ENCODE results near the gene GOLGA8S.
"Not testable (repeated sequence)": the region's sequence is repeated elsewhere in the genome, so short reads cannot be mapped to it uniquely, and the experiment has no call there.

GOLGA8S gene

GRCh38 chr15:23395030-23395692, 40.6 kb downstream of the GOLGA8S start:
- in situ Hi-C loops (cut with HindIII; ENCODE audit: low pct_ligation_motif_present, low pct_unique_long_range_greater_than_20kb, low sequenced_read_pairs), result no loop called here
- DNase-seq, result peak; percentile 52

GRCh38 chr15:23395832-23396231, 41.3 kb downstream of the GOLGA8S start:
- DNase-seq, result no peak
- in situ Hi-C loops (cut with HindIII; ENCODE audit: low pct_ligation_motif_present, low pct_unique_long_range_greater_than_20kb, low sequenced_read_pairs), result no loop called here

GRCh38 chr15:23397779-23398178, 43.2 kb downstream of the GOLGA8S start:
- in situ Hi-C loops (cut with HindIII; ENCODE audit: low pct_ligation_motif_present, low pct_unique_long_range_greater_than_20kb, low sequenced_read_pairs), result no loop called here
- DNase-seq, result no peak

- DNase-seq; in situ Hi-C loops (cut with HindIII; ENCODE audit: low pct_ligation_motif_present, low pct_unique_long_range_greater_than_20kb, low sequenced_read_pairs): not testable (repeated sequence)
Observed at GRCh38 chr15:23398357-23398756, 43.8 kb downstream of the GOLGA8S start.

GRCh38 chr15:23399207-23399606, 44.7 kb downstream of the GOLGA8S start:
- in situ Hi-C loops (cut with HindIII; ENCODE audit: low pct_ligation_motif_present, low pct_unique_long_range_greater_than_20kb, low sequenced_read_pairs); DNase-seq: not testable (repeated sequence)

GRCh38 chr15:23401627-23402026, 47.1 kb downstream of the GOLGA8S start:
- DNase-seq, result no peak
- in situ Hi-C loops (cut with HindIII; ENCODE audit: low pct_ligation_motif_present, low pct_unique_long_range_greater_than_20kb, low sequenced_read_pairs), result no loop called here

- no peak for DNase-seq
Observed at GRCh38 chr15:23402140-23402539, 47.6 kb downstream of the GOLGA8S start.

GRCh38 chr15:23402544-23402943, 48.0 kb downstream of the GOLGA8S start:
- no peak for DNase-seq
- in situ Hi-C loops (cut with HindIII; ENCODE audit: low pct_ligation_motif_present, low pct_unique_long_range_greater_than_20kb, low sequenced_read_pairs), result no loop called here

More at GRCh38 chr15:23402140-23402539, 47.6 kb downstream of the GOLGA8S start:
- in situ Hi-C loops (cut with HindIII; ENCODE audit: low pct_ligation_motif_present, low pct_unique_long_range_greater_than_20kb, low sequenced_read_pairs), result no loop called here

- in situ Hi-C loops (cut with HindIII; ENCODE audit: low pct_ligation_motif_present, low pct_unique_long_range_greater_than_20kb, low sequenced_read_pairs), result no loop called here
Observed at GRCh38 chr15:23403550-23403949, 49.0 kb downstream of the GOLGA8S start.

GRCh38 chr15:23411841-23412240, 57.3 kb downstream of the GOLGA8S start:
- no peak for DNase-seq
- in situ Hi-C loops (cut with HindIII; ENCODE audit: low pct_ligation_motif_present, low pct_unique_long_range_greater_than_20kb, low sequenced_read_pairs), result no loop called here

More at GRCh38 chr15:23403550-23403949, 49.0 kb downstream of the GOLGA8S start:
- DNase-seq, result no peak

- DNase-seq; in situ Hi-C loops (cut with HindIII; ENCODE audit: low pct_ligation_motif_present, low pct_unique_long_range_greater_than_20kb, low sequenced_read_pairs): not testable (repeated sequence)
Observed at GRCh38 chr15:23412881-23413600, 58.5 kb downstream of the GOLGA8S start.

All from ACHN (cell line).